CD14-positive monocyte (primary cell): ENCODE results near the gene SPATS2L. TPM values are rescaled to one million over a fixed set of nuclear protein-coding genes. Genes with fewer than 3 reads are reported as not detected.

Experiments
- DNase-seq, 3 donors: peaks; one replicate each; pipeline ENCODE4 v3.0.0-alpha.2; 2011 to 2022
- H2AFZ ChIP-seq: 2 replicates; pipeline ENCODE4 v1.6.0; 2012; ENCODE audit warnings: mild to moderate bottlenecking, low read depth, low read length, inconsistent platforms; ENCODE audit not compliant: insufficient read depth, poor library complexity, severe bottlenecking
- H3K27ac ChIP-seq, 2 donors: 1 replicate in 1 of 2; 2 replicates in 1 of 2; pipeline ENCODE4 v1.5.1; 2012 to 2013; ENCODE audit warnings: low read length in 2 of 2, control low read depth in 1 of 2, inconsistent platforms in 1 of 2, low read depth in 1 of 2, mild to moderate bottlenecking in 1 of 2
- H3K27me3 ChIP-seq, 2 donors: one replicate each; pipeline versions ENCODE4 v1.6.0 to v1.6.1; 2011 to 2013; ENCODE audit warnings: low read length in 2 of 2; ENCODE audit not compliant: control insufficient read depth in 2 of 2, insufficient read depth in 2 of 2
- H3K36me3 ChIP-seq, 2 donors: replicated peaks in 1 of 2; 1 replicate in 1 of 2; 2 replicates in 1 of 2; pipeline versions ENCODE4 v1.5.1 to v1.6.1; 2012 to 2013; ENCODE audit warnings: low read length in 2 of 2, control low read depth in 1 of 2, inconsistent platforms in 1 of 2, mild to moderate bottlenecking in 1 of 2; ENCODE audit not compliant: insufficient read depth in 2 of 2, control insufficient read depth in 1 of 2
- H3K4me1 ChIP-seq, 2 donors: 1 replicate in 1 of 2; 2 replicates in 1 of 2; pipeline versions ENCODE4 v1.5.1 to v1.6.1; 2012 to 2013; ENCODE audit warnings: low read length in 2 of 2, control low read depth in 1 of 2, inconsistent platforms in 1 of 2, mild to moderate bottlenecking in 1 of 2, moderate library complexity in 1 of 2; ENCODE audit not compliant: insufficient read depth in 2 of 2, control insufficient read depth in 1 of 2
- H3K4me2 ChIP-seq: replicated peaks from 2 replicates; pipeline ENCODE3; 2012; ENCODE audit warnings: low read length, moderate library complexity, mild to moderate bottlenecking; ENCODE audit not compliant: poor library complexity, severe bottlenecking; ENCODE audit errors: extremely low read depth
- H3K4me3 ChIP-seq, 3 experiments: fragments of 200-600 bp in 1 of 3; sonication (generic) in 1 of 3; replicated peaks in 1 of 3; 1 replicate in 2 of 3; 2 replicates in 1 of 3; pipeline ENCODE4 v1.5.1; 2011 to 2013; ENCODE audit warnings: low read length in 3 of 3, mild to moderate bottlenecking in 3 of 3, control low read depth in 2 of 3, low read depth in 2 of 3, inconsistent platforms in 1 of 3, moderate library complexity in 1 of 3
- H3K79me2 ChIP-seq: 2 replicates; pipeline ENCODE4 v1.6.0; 2012; ENCODE audit warnings: mild to moderate bottlenecking, control low read depth, inconsistent platforms, low read length, moderate library complexity; ENCODE audit not compliant: insufficient read depth
- H3K9ac ChIP-seq: 2 replicates; pipeline ENCODE4 v1.6.0; 2017; ENCODE audit warnings: low read length, mild to moderate bottlenecking; ENCODE audit not compliant: insufficient read depth, poor library complexity, severe bottlenecking
- H3K9me3 ChIP-seq, 2 donors: replicated peaks in 1 of 2; 1 replicate in 1 of 2; 2 replicates in 1 of 2; pipeline versions ENCODE4 v1.5.1 to v1.6.1; 2012 to 2013; ENCODE audit warnings: low read length in 2 of 2, control low read depth in 1 of 2; ENCODE audit not compliant: control insufficient read depth in 1 of 2, insufficient read depth in 1 of 2
- H4K20me1 ChIP-seq: 2 replicates; pipeline ENCODE4 v1.6.0; 2012; ENCODE audit warnings: mild to moderate bottlenecking, low read length, control low read depth, moderate library complexity; ENCODE audit not compliant: insufficient read depth
- H3K27ac Mint-ChIP-seq, 7 donors: one replicate each; pipeline ENCODE4 v1.8.0; 2020; ENCODE audit warnings: mild to moderate bottlenecking in 7 of 7, mixed read lengths in 7 of 7, moderate library complexity in 6 of 7, inconsistent platforms in 2 of 7
- H3K27me3 Mint-ChIP-seq, 3 donors: one replicate each; pipeline ENCODE4 v1.8.0; 2021 to 2022; ENCODE audit warnings: low read depth in 3 of 3, mild to moderate bottlenecking in 3 of 3, mixed read lengths in 3 of 3, moderate library complexity in 3 of 3, inconsistent platforms in 1 of 3
- H3K36me3 Mint-ChIP-seq, 2 donors: one replicate each; pipeline ENCODE4 v1.8.0; 2020; ENCODE audit warnings: mixed read lengths in 2 of 2, inconsistent platforms in 1 of 2, mild to moderate bottlenecking in 1 of 2
- H3K4me1 Mint-ChIP-seq: one replicate; pipeline ENCODE4 v1.8.0; 2020; ENCODE audit warnings: mild to moderate bottlenecking, mixed read lengths
- H3K4me3 Mint-ChIP-seq, 2 donors: one replicate each; pipeline ENCODE4 v1.8.0; 2020; ENCODE audit warnings: mild to moderate bottlenecking in 2 of 2, mixed read lengths in 2 of 2, moderate library complexity in 1 of 2
- H3K9me3 Mint-ChIP-seq, 7 donors: one replicate each; pipeline ENCODE4 v1.8.0; 2020 to 2022; ENCODE audit warnings: mixed read lengths in 7 of 7, mild to moderate bottlenecking in 6 of 7, moderate library complexity in 6 of 7, inconsistent platforms in 2 of 7
- CTCF ChIP-seq: fragments of 200-600 bp; IDR thresholded peaks from one replicate; pipeline ENCODE4 v1.8.0; 2022; ENCODE audit warnings: antibody characterized with exemption, mild to moderate bottlenecking
- WGBS: methylation state at CpG from one replicate; pipeline ENCODE4 v1.1.5; 2013; ENCODE audit warnings: missing lambda C conversion rate; ENCODE audit not compliant: insufficient coverage; 5-methylcytosine and 5-hydroxymethylcytosine counted together
- intact Hi-C, 2 donors: fragments of 100-400 bp; cut with micrococcal nuclease; formaldehyde crosslinking; loops; one replicate each; pipeline versions ENCODE4 v1.15.0 to v1.15.1; 2023
- polyA plus RNA-seq, 3 donors: library from polyadenylated mRNA; depleted of rRNA in 1 of 3; unstranded in 2 of 3; stranded (reverse) in 1 of 3; fragments of 300-500 nt in 2 of 3; fragments of >200 nt in 1 of 3; fragmentation: Illumina TruSeq in 2 of 3; gene quantifications; 1 replicate in 2 of 3; 2 replicates in 1 of 3; pipeline ENCODE4 v1.2.3, GENCODE V29; 2012 to 2021

The SPATS2L gene
- polyA plus RNA-seq, 3 donors: 2.7 to 5.2 (median 3.2) TPM

- no peak for TF ChIP-seq CTCF
- Histone ChIP-seq H3K9ac (no peak overlapping the region), H2AFZ (no peak overlapping the region), H3K36me3 (no peaks in the 10 kb centered on the region), H3K79me2 (no peaks in the 10 kb centered on the region), H3K4me1 (peaks cover 3 to 8% of the 10 kb centered on the region in 2 donors), H3K4me3 (no peak overlapping the region), H3K27me3 (no peaks in the 10 kb centered on the region), H3K27ac (no peak overlapping the region), H3K9me3 (no peaks in the 10 kb centered on the region), H4K20me1 (no peaks in the 10 kb centered on the region), H3K4me2 (no peak overlapping the region)
- Mint-ChIP-seq H3K36me3 (no peaks in the 10 kb centered on the region), H3K27ac (no peak overlapping the region), H3K27me3 (peaks cover 0 to 2% (median 1%) of the 10 kb centered on the region in 3 donors), H3K4me3 (no peak overlapping the region), H3K9me3 (no peaks in the 10 kb centered on the region), H3K4me1 (peaks cover 5% of the 10 kb centered on the region)
- intact Hi-C loops: no loop called here
- DNase-seq: no peak
- WGBS: 86% methylated on average over 2 of the region's 2 CpGs
These were observed 56.8 kb downstream of the SPATS2L start for GRCh38 chr2:200363279-200363678.

- Histone ChIP-seq H3K4me3 (no peak overlapping the region), H4K20me1 (no peaks in the 10 kb centered on the region), H3K79me2 (no peaks in the 10 kb centered on the region), H3K4me2 (no peak overlapping the region), H3K36me3 (no peaks in the 10 kb centered on the region), H2AFZ (no peak overlapping the region), H3K9ac (no peak overlapping the region), H3K9me3 (no peaks in the 10 kb centered on the region), H3K27me3 (no peaks in the 10 kb centered on the region), H3K4me1 (peaks cover 3 to 8% of the 10 kb centered on the region in 2 donors), H3K27ac (no peak overlapping the region)
- 35% methylated on average over 5 of the region's 7 CpGs for WGBS
- H3K4me1 Mint-ChIP-seq: peaks cover 5% of the 10 kb centered on the region
- no peak overlapping the region for H3K27ac Mint-ChIP-seq
- peaks cover 0 to 2% (median 1%) of the 10 kb centered on the region in 3 donors for H3K27me3 Mint-ChIP-seq
- TF ChIP-seq CTCF: no peak
- H3K9me3 Mint-ChIP-seq: no peaks in the 10 kb centered on the region
- intact Hi-C loops: no loop called here
- H3K4me3 Mint-ChIP-seq: no peak overlapping the region
- H3K36me3 Mint-ChIP-seq: no peaks in the 10 kb centered on the region
- no peak for DNase-seq
These were observed 57.6 kb downstream of the SPATS2L start for GRCh38 chr2:200364142-200364541.
